HG02840 (cell line): ENCODE measurements around the gene TMEM109.

ENCODE experiments used
- ATAC-seq: cut with Tn5 transposase; IDR thresholded peaks from one replicate; pipeline ENCODE4 v1.9.1; 2021; ENCODE audit warnings: mild to moderate bottlenecking, moderate library complexity, moderate number of reproducible peaks; ENCODE audit not compliant: unreplicated experiment, low FRiP score

Gene TMEM109

GRCh38 chr11:60924906-60925853, 11.2 kb downstream of the TMEM109 start:
- ATAC-seq, result no peak

- no peak for ATAC-seq
Measured at GRCh38 chr11:60925868-60926267, 11.9 kb downstream of the TMEM109 start.

GRCh38 chr11:60926500-60926899, 12.5 kb downstream of the TMEM109 start:
- no peak for ATAC-seq

GRCh38 chr11:60927061-60927592, 13.2 kb downstream of the TMEM109 start:
- ATAC-seq, result no peak

- no peak for ATAC-seq
Measured at GRCh38 chr11:60927600-60927999, 13.6 kb downstream of the TMEM109 start.

GRCh38 chr11:60928563-60929001, 14.6 kb downstream of the TMEM109 start:
- ATAC-seq, result no peak

- no peak for ATAC-seq
Measured at GRCh38 chr11:60929764-60930163, 15.8 kb downstream of the TMEM109 start.

- ATAC-seq, result no peak
Measured at GRCh38 chr11:60930394-60930793, 16.4 kb downstream of the TMEM109 start.

- ATAC-seq, result no peak
Measured at GRCh38 chr11:60931917-60932316, 18.0 kb downstream of the TMEM109 start.

- no peak for ATAC-seq
Measured at GRCh38 chr11:60932605-60933356, 18.8 kb downstream of the TMEM109 start.

- no peak for ATAC-seq
Measured at GRCh38 chr11:60933416-60934123, 19.6 kb downstream of the TMEM109 start.

- ATAC-seq, result no peak
Measured at GRCh38 chr11:60934124-60934789, 20.3 kb downstream of the TMEM109 start.

GRCh38 chr11:60934790-60935605, 21.0 kb downstream of the TMEM109 start:
- no peak for ATAC-seq

GRCh38 chr11:60935676-60936442, 21.9 kb downstream of the TMEM109 start:
- no peak for ATAC-seq

- ATAC-seq, result no peak
Measured at GRCh38 chr11:60936467-60937143, 22.6 kb downstream of the TMEM109 start.

GRCh38 chr11:60937144-60937527, 23.2 kb downstream of the TMEM109 start:
- no peak for ATAC-seq

GRCh38 chr11:60937811-60938210, 23.9 kb downstream of the TMEM109 start:
- no peak for ATAC-seq

- ATAC-seq, result no peak
Measured at GRCh38 chr11:60938500-60938899, 24.5 kb downstream of the TMEM109 start.
